GM12873 (cell line): ENCODE measurements around the gene PIK3C2G.

Source experiments
- CTCF ChIP-seq: IDR thresholded peaks from 2 replicates; pipeline ENCODE4 v1.5.1; 2012; ENCODE audit warnings: low read depth, mild to moderate bottlenecking, moderate library complexity, low read length, control low read depth; ENCODE audit not compliant: insufficient read depth; ENCODE audit errors: missing control alignments

The PIK3C2G gene

GRCh38 chr12:18383203-18383602, 121.9 kb downstream of the PIK3C2G start:
- no peak for TF ChIP-seq CTCF

DNA sequence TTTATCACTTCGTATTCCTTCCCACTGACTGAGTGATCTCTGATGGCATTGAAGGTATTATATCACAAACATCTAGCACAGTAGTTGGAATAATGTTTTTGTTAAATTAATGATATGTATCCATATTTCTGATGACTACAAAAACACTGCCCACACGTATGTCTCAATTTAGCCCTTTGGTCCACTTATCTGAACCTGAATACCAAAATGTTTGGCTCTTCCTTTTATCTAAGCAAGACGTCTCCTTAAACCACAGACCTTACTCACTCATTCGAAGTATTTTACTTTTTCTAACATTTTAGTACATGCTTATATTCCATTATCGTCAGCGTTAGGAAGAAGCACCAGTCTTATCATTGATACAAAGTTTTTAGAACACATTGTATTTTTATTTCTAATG, 126.4 kb downstream of the PIK3C2G start:
- TF ChIP-seq CTCF, result no peak

- no peak for TF ChIP-seq CTCF
Measured at GRCh38 chr12:18389820-18390219, 128.5 kb downstream of the PIK3C2G start.

- TF ChIP-seq CTCF, result no peak
Measured at GRCh38 chr12:18391151-18391550, 129.8 kb downstream of the PIK3C2G start.

DNA sequence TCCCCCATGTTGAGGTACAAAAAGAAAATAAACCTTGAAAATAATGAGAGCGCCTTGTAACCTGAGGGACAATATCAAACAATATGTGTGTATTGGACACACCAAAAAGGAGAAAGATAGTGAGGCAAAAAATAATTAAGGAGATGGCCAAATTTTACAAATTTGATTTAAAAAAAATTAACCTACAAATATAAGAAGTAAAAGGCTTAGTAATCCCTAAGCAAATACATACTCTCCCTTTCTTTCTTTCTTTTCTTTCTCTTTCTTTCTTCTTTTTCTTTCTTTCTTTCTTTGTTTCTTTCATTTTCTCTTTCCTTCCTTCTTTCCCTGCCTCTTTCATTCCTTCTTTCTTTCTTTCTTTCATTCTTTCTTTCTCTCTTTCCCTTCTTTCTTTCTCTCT, 133.4 kb downstream of the PIK3C2G start:
- no peak for TF ChIP-seq CTCF

DNA sequence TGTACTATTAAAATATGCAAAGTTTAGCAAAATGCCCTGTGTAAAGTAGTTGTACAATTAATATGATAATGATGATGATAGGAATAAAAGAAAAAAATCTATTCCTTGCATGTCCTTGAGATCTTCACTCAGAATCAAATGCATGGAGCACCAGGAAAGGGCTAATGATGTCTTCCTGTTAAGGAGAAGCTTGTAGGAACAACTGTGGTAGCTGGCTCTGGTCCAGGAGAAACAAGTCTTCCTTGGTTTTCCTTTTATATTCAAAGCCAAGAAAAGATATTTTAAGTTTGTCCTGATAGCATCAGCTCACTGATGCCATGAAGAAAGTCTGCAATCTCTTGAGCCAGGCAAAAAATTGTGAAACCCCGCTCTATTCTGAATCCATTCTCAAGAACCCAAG, 138.9 kb downstream of the PIK3C2G start:
- TF ChIP-seq CTCF, result no peak

- TF ChIP-seq CTCF, result no peak
Measured at GRCh38 chr12:18402872-18403611, 141.7 kb downstream of the PIK3C2G start.
